ENCODE measurements around the gene PTPRN2. TPM values are rescaled to one million over a fixed set of nuclear protein-coding genes. Genes with fewer than 3 reads are reported as not detected.

Gene PTPRN2
- total and polyA plus RNA-seq, 2 of the 8 experiments (the other 6 are each of a cell fraction or from before 2014, with no cell fraction given) = 2.6 to 4.5 TPM

- WGBS, 2 experiments (ENCODE audit: extremely low coverage in 1 of 2, insufficient coverage in 1 of 2, insufficient read length in 1 of 2, insufficient replicate concordance in 2 of 2, low coverage in 1 of 2, low lambda C conversion rate in 2 of 2, missing lambda C conversion rate in 1 of 2) = 67% methylated on average over 9 of the region's 9 CpGs; no CpG with 5 or more reads in 1 of the 2 experiments
- H3K4me2 ChIP-seq (ENCODE audit: insufficient read depth in 1 of 2, low read depth in 2 of 2, low read length in 2 of 2) = no peak overlapping the region
- H2AK5ac ChIP-seq (ENCODE audit: low read depth, low read length) = peak overlapping the region; percentile 58; the same call in 1 of the 2 replicates
- H3K9ac ChIP-seq (replicated peaks in 1 of 4; ENCODE audit: extremely low read depth in 1 of 4, low read depth in 3 of 4, low read length in 3 of 4) = no peak overlapping the region
- peak overlapping the region; percentile 18 for H4K5ac ChIP-seq (ENCODE audit: insufficient read length, low read depth, low read length)
- no peaks in the 10 kb centered on the region for H3K36me3 ChIP-seq (ENCODE audit: control insufficient read depth in 2 of 4, insufficient read depth in 4 of 4, low read length in 3 of 4)
- H4K20me1 ChIP-seq (replicated peaks in 1 of 2; ENCODE audit: control insufficient read depth in 1 of 2, insufficient read depth in 2 of 2, low read length in 2 of 2) = no peaks in the 10 kb centered on the region
- H2BK5ac ChIP-seq (ENCODE audit: low read depth, low read length) = peak overlapping the region; percentile 96; the same call in 1 of the 2 replicates
- H3K9me3 ChIP-seq (ENCODE audit: insufficient read depth in 2 of 2, low read depth in 1 of 2, low read length in 1 of 2) = no peaks in the 10 kb centered on the region
- H2BK15ac ChIP-seq (ENCODE audit: low read length) = peak overlapping the region; percentile 89; the same call in 1 of the 2 replicates
- H3K27me3 ChIP-seq (replicated peaks in 1 of 4; ENCODE audit: control insufficient read depth in 3 of 4, extremely low read depth in 1 of 4, insufficient read depth in 3 of 4, low read length in 3 of 4) = peaks cover 0 to 4% (median 0%) of the 10 kb centered on the region in 4 experiments; a peak in 1 of 7 replicates
- peaks cover 16% of the 10 kb centered on the region for H3K23me2 ChIP-seq (ENCODE audit: low read depth, low read length)
- DNase-seq (ENCODE audit: low read depth in 1 of 2, low spot score in 2 of 2) = no peak
- ChIA-PET CTCF (ENCODE audit: partially characterized antibody) (interaction anchor here (0.9 to 1.9 kb wide), 6 partner anchors 10 to 344 kb away, joined by 3 to 7 read pairs (median 4); no protein-coding TSS in a partner anchor), POLR2A (ENCODE audit: partially characterized antibody) (no interaction called here)
- H3K79me1 ChIP-seq (ENCODE audit: low read depth, low read length) = no peaks in the 10 kb centered on the region
- no peak overlapping the region for H3K23ac ChIP-seq (ENCODE audit: insufficient read length)
- peak overlapping the region; percentile 98 for H4K91ac ChIP-seq (replicated peaks; ENCODE audit: insufficient read length, low read length)
- H2BK12ac ChIP-seq (ENCODE audit: low read depth, low read length) = peak overlapping the region; percentile 85; the same call in 1 of the 2 replicates
- no peaks in the 10 kb centered on the region for H3K79me2 ChIP-seq (ENCODE audit: control insufficient read depth in 1 of 2, insufficient read depth in 2 of 2, low read length in 2 of 2)
- no peak overlapping the region for H4K8ac ChIP-seq (ENCODE audit: extremely low read depth, insufficient read depth, low read length)
- H3K56ac ChIP-seq (replicated peaks; ENCODE audit: insufficient read length, low read depth, low read length) = no peak overlapping the region
- no peak overlapping the region for H3K14ac ChIP-seq (ENCODE audit: insufficient read length)
- no peak overlapping the region for H3K27ac ChIP-seq (ENCODE audit: low read depth, low read length)
- H3K4ac ChIP-seq (replicated peaks; ENCODE audit: insufficient read length, low read depth, low read length) = peak overlapping the region; percentile 53
- H3K4me3 ChIP-seq (ENCODE audit: extremely low read depth in 1 of 4, insufficient read depth in 2 of 4, low read depth in 3 of 4, low read length in 4 of 4) = no peak overlapping the region
- H3K4me1 ChIP-seq (replicated peaks in 1 of 4; ENCODE audit: control insufficient read depth in 3 of 4, insufficient read depth in 4 of 4, low read length in 3 of 4) = peaks cover 10 to 36% (median 22%) of the 10 kb centered on the region in 4 experiments
- no peak for FAIRE-seq
- H2AFZ ChIP-seq (ENCODE audit: low read length) = 0 out of 2 replicates have a peak overlapping the region, but pooled peaks have one; percentile 5
- peak overlapping the region; percentile 81 for H3K18ac ChIP-seq (ENCODE audit: extremely low read depth, low read length)
- peak overlapping the region; percentile 80 for H2BK20ac ChIP-seq (ENCODE audit: low read length)
- H2BK120ac ChIP-seq (replicated peaks; ENCODE audit: low read depth, low read length) = peak overlapping the region; percentile 90
- TF ChIP-seq BRCA1 (IDR thresholded peaks at IDR 0.05; ENCODE audit: low read depth, low read length) (no peak), KDM4A (IDR thresholded peaks at IDR 0.05; ENCODE audit: low read depth, low read length, severe bottlenecking) (no peak), CEBPB (IDR thresholded peaks at IDR 0.05; ENCODE audit: low read depth, low read length) (no peak), JUND (IDR thresholded peaks at IDR 0.05; ENCODE audit: low read length) (no peak), FOSL1 (IDR thresholded peaks at IDR 0.05; ENCODE audit: insufficient read depth, low read depth, low read length) (no peak), YY1 (IDR thresholded peaks at IDR 0.05; ENCODE audit: low read depth, low read length) (no peak), SP4 (IDR thresholded peaks at IDR 0.05; ENCODE audit: low read length) (no peak), SRF (IDR thresholded peaks at IDR 0.05; ENCODE audit: low read depth, low read length) (no peak), SIX5 (IDR thresholded peaks at IDR 0.05; ENCODE audit: low read depth, low read length) (no peak), CREB1 (IDR thresholded peaks at IDR 0.05) (no peak), POLR2A (IDR thresholded peaks at IDR 0.05; ENCODE audit: control extremely low read depth in 1 of 2, low read depth in 2 of 2, low read length in 2 of 2) (no peak), GABPA (IDR thresholded peaks at IDR 0.05; ENCODE audit: borderline replicate concordance, insufficient read depth, low read length) (no peak), MAFK (IDR thresholded peaks at IDR 0.05; ENCODE audit: low read depth, low read length) (no peak), BACH1 (IDR thresholded peaks at IDR 0.05; ENCODE audit: low read length) (no peak), EGR1 (IDR thresholded peaks at IDR 0.05; ENCODE audit: borderline replicate concordance, low read depth, low read length) (no peak), CHD1 (IDR thresholded peaks at IDR 0.05; ENCODE audit: low read depth, low read length) (no peak), SP1 (IDR thresholded peaks at IDR 0.05; ENCODE audit: low read depth, low read length) (no peak)
Measured at GRCh38 chr7:158009886-158010285, 577.7 kb downstream of the PTPRN2 start.

Data from H1 (cell line).